HCT116 (cell line): ENCODE results near the gene RAD51D. TPM values are rescaled to one million over a fixed set of nuclear protein-coding genes. Genes with fewer than 3 reads are reported as not detected.
A peak's percentile ranks its signal among the peaks of the same experiment; 100 is the strongest.

ENCODE experiments used
- ATAC-seq: fragments of 200-7000 bp; cut with Tn5 transposase; 2 replicates; pipeline ENCODE4 v1.9.1; 2020; ENCODE audit warnings: mild to moderate bottlenecking, moderate library complexity
- BruUV-seq: library from RNA; stranded (reverse); fragments of 400-500 nt; replicated peaks from 2 replicates; lab custom pipeline; 2021; lab: Mats Ljungman, UMichigan
- CTCF ChIA-PET: fragments of 300-600 bp; sonication (Branson Sonifier 250); formaldehyde crosslinking; loops from one replicate; lab custom pipeline; 2021; ENCODE audit warnings: antibody characterized with exemption; lab: Charles Lee
- POLR2A ChIA-PET: fragments of 300-600, 350-600 bp; sonication (Branson Sonifier 250); formaldehyde crosslinking; loops from one replicate; lab custom pipeline; 2021; ENCODE audit warnings: antibody characterized with exemption; lab: Charles Lee
- RAD21 ChIA-PET, 2 experiments: fragments of 300-600 bp; sonication (Branson Sonifier 250); formaldehyde crosslinking; loops; one replicate each; lab custom pipeline; 2023; ENCODE audit warnings: low total read pairs in 2 of 2; ENCODE audit not compliant: uncharacterized antibody in 2 of 2, unreplicated experiment in 2 of 2, low non-redundant PET in 1 of 2; lab: Charles Lee
- DNase-seq: peaks from one replicate; pipeline ENCODE4 v3.0.0-alpha.2; 2010; ENCODE audit warnings: low read depth, low spot score
- H2AFZ ChIP-seq: fragments of 200-600 bp; shearing (Covaris generic), sonication (generic); 2 replicates; pipeline ENCODE4 v1.6.1; 2017; ENCODE audit warnings: low read depth, mixed run types, mixed read lengths, antibody characterized with exemption, low read length; ENCODE audit not compliant: poor library complexity, severe bottlenecking
- H3K27ac ChIP-seq: 2 replicates; pipeline ENCODE4 v1.5.1; 2012; ENCODE audit warnings: low read depth, low read length
- H3K27me3 ChIP-seq: fragments of 200-600 bp; sonication (generic); 2 replicates; pipeline ENCODE4 v1.6.1; 2016; ENCODE audit warnings: mixed run types, low read length, mixed read lengths; ENCODE audit not compliant: insufficient read depth
- H3K36me3 ChIP-seq, 2 experiments: fragments of 200-500 bp in 1 of 2; fragments of 200-600 bp in 1 of 2; sonication (Bioruptor generic) in 1 of 2; sonication (generic) in 1 of 2; 2 replicates each; pipeline versions ENCODE4 v1.5.1 to v1.6.1; 2014 to 2016; ENCODE audit warnings: low read length in 2 of 2, inconsistent platforms in 1 of 2, mixed read lengths in 1 of 2, mixed run types in 1 of 2; ENCODE audit not compliant: insufficient read depth in 2 of 2, control insufficient read depth in 1 of 2
- H3K4me1 ChIP-seq, 2 experiments: fragments of 200-600 bp in 1 of 2; sonication (generic) in 1 of 2; 2 replicates each; pipeline versions ENCODE4 v1.5.1 to v1.6.1; 2012 to 2017; ENCODE audit warnings: low read length in 2 of 2, inconsistent platforms in 1 of 2, mild to moderate bottlenecking in 1 of 2, mixed read lengths in 1 of 2, mixed run types in 1 of 2, moderate library complexity in 1 of 2; ENCODE audit not compliant: insufficient read depth in 2 of 2, control insufficient read depth in 1 of 2
- H3K4me2 ChIP-seq: fragments of 200-600 bp; sonication (generic); 2 replicates; pipeline ENCODE4 v1.6.1; 2017; ENCODE audit warnings: mixed run types, low read length, mixed read lengths
- H3K4me3 ChIP-seq, 2 experiments: fragments of 200-600 bp in 1 of 2; sonication (generic) in 1 of 2; replicated peaks in 1 of 2; 2 replicates each; pipeline ENCODE4 v1.5.1; 2011 to 2016; ENCODE audit warnings: low read length in 2 of 2, control low read depth in 1 of 2, low read depth in 1 of 2, mild to moderate bottlenecking in 1 of 2, mixed read lengths in 1 of 2, mixed run types in 1 of 2
- H3K79me2 ChIP-seq: fragments of 200-600 bp; sonication (generic); 2 replicates; pipeline ENCODE4 v1.6.1; 2017; ENCODE audit warnings: mild to moderate bottlenecking, mixed run types, low read length, moderate library complexity, mixed read lengths; ENCODE audit not compliant: insufficient read depth
- H3K9ac ChIP-seq: fragments of 200-600 bp; sonication (generic); 2 replicates; pipeline ENCODE4 v1.6.1; 2016; ENCODE audit warnings: low read length, mixed read lengths
- H3K9me2 ChIP-seq: fragments of 200-600 bp; sonication (generic), shearing (Covaris generic); 2 replicates; pipeline ENCODE4 v1.6.1; 2017; ENCODE audit warnings: mixed run types, mild to moderate bottlenecking, moderate library complexity; ENCODE audit not compliant: insufficient read depth
- H3K9me3 ChIP-seq, 2 experiments: fragments of 200-500 bp in 1 of 2; fragments of 200-600 bp in 1 of 2; sonication (Bioruptor generic) in 1 of 2; sonication (generic) in 1 of 2; 2 replicates each; pipeline ENCODE4 v1.6.1; 2014 to 2017; ENCODE audit warnings: low read length in 2 of 2, mixed read lengths in 2 of 2, inconsistent platforms in 1 of 2, low read depth in 1 of 2, mild to moderate bottlenecking in 1 of 2, mixed run types in 1 of 2, moderate library complexity in 1 of 2; ENCODE audit not compliant: control insufficient read depth in 1 of 2, insufficient read depth in 1 of 2
- H4K20me1 ChIP-seq: fragments of 200-600 bp; sonication (generic), shearing (Covaris generic); 2 replicates; pipeline ENCODE4 v1.6.1; 2017; ENCODE audit warnings: mixed run types, mild to moderate bottlenecking, moderate library complexity; ENCODE audit not compliant: insufficient read depth
- CBX3 ChIP-seq: IDR thresholded peaks from 2 replicates; pipeline ENCODE4 v1.6.1; 2012; ENCODE audit warnings: low read depth
- CTCF ChIP-seq, 3 experiments: fragments of 200-600 bp in 1 of 3; sonication (generic) in 1 of 3; IDR thresholded peaks in 2 of 3; conservative IDR thresholded peaks in 1 of 3; 2 replicates each; pipeline ENCODE4 v1.5.1; 2012 to 2017; ENCODE audit warnings: low read depth in 2 of 3, low read length in 2 of 3, antibody characterized with exemption in 1 of 3, borderline replicate concordance in 1 of 3, control low read depth in 1 of 3, mild to moderate bottlenecking in 1 of 3, mixed read lengths in 1 of 3, mixed run types in 1 of 3, moderate library complexity in 1 of 3; ENCODE audit not compliant: insufficient read depth in 1 of 3
- EZH2phosphoT487 ChIP-seq: fragments of 200-600 bp; IDR thresholded peaks from 2 replicates; pipeline ENCODE4 v1.6.1; 2018; ENCODE audit warnings: antibody characterized with exemption, borderline replicate concordance
- JUND ChIP-seq: IDR thresholded peaks from 2 replicates; pipeline ENCODE4 v1.6.1; 2012
- MAX ChIP-seq: IDR thresholded peaks from 2 replicates; pipeline ENCODE4 v1.6.1; 2012
- REST ChIP-seq: IDR thresholded peaks from 2 replicates; pipeline ENCODE4 v1.6.1; 2012; ENCODE audit warnings: low read depth
- SIN3A ChIP-seq: IDR thresholded peaks from 2 replicates; pipeline ENCODE4 v1.6.1; 2012; ENCODE audit warnings: low read depth
- SRF ChIP-seq: IDR thresholded peaks from 2 replicates; pipeline ENCODE4 v1.6.1; 2012; ENCODE audit warnings: low read depth
- TCF7L2 ChIP-seq: IDR thresholded peaks from 2 replicates; pipeline ENCODE4 v1.7.0; 2011; ENCODE audit warnings: borderline replicate concordance, inconsistent platforms; ENCODE audit not compliant: insufficient read depth, insufficient read length; ENCODE audit errors: extremely low read depth
- YY1 ChIP-seq: IDR thresholded peaks from 2 replicates; pipeline ENCODE4 v1.6.1; 2011; ENCODE audit warnings: low read length, low read depth, moderate library complexity, mild to moderate bottlenecking; ENCODE audit not compliant: insufficient replicate concordance; ENCODE audit errors: extremely low read depth
- ZBTB33 ChIP-seq: IDR thresholded peaks from 2 replicates; pipeline ENCODE4 v1.6.1; 2011; ENCODE audit warnings: mild to moderate bottlenecking, low read length, moderate library complexity; ENCODE audit not compliant: insufficient replicate concordance; ENCODE audit errors: extremely low read depth
- ZFX ChIP-seq: fragments of 450-650 bp; IDR thresholded peaks from 2 replicates; pipeline ENCODE4 v1.6.1; 2017
- ZNF274 ChIP-seq: fragments of 200-500 bp; sonication (Bioruptor generic); IDR thresholded peaks from 2 replicates; pipeline ENCODE4 v1.6.1; 2014; ENCODE audit warnings: mild to moderate bottlenecking, low read depth, low read length, inconsistent platforms
- intact Hi-C: fragments of 100-400 bp; cut with micrococcal nuclease; formaldehyde crosslinking; loops from 2 replicates; pipeline ENCODE4 v1.10.0; 2022
- total RNA-seq: library from RNA; stranded (reverse); gene quantifications from one replicate; pipeline ENCODE4 v1.2.1, GENCODE V29; 2021; ENCODE audit not compliant: unreplicated experiment

The RAD51D gene
- total RNA-seq, 1 experiment from 2014 or later = 12.9 TPM

GRCh38 chr17:35081638-35082037 is 38.0 kb downstream of the RAD51D start:
- TF ChIP-seq TCF7L2 (no peak), ZFX (no peak), ZNF274 (no peak), MAX (no peak), SRF (no peak), EZH2phosphoT487 (no peak), YY1 (no peak), SIN3A (no peak), REST (no peak), CBX3 (no peak), ZBTB33 (no peak), JUND (no peak), CTCF (IDR thresholded peaks at IDR 0.05 in 2 of 3, conservative IDR thresholded peaks at IDR 0.05 in 1 of 3; ENCODE audit: borderline replicate concordance in 1 of 3, insufficient read depth in 1 of 3, low read depth in 2 of 3, low read length in 2 of 3) (no peak)
- TF ChIP-seq, all 23 proteins: peak for 0
- H4K20me1 ChIP-seq = no peaks in the 10 kb centered on the region
- H3K4me1 ChIP-seq = peaks cover 55 to 75% of the 10 kb centered on the region in 2 experiments
- H3K9me2 ChIP-seq = no peaks in the 10 kb centered on the region; the same call in 1 of the 2 replicates
- ChIA-PET CTCF (no interaction called here), RAD21 (no interaction called here), POLR2A (interaction anchor here (1.9 to 3.9 kb wide), 2 partner anchors 13 to 18 kb away, joined by 7 to 17 read pairs; partner anchors contain the start of gene RFFL)
- H2AFZ ChIP-seq = no peak overlapping the region
- H3K79me2 ChIP-seq = peaks cover 81% of the 10 kb centered on the region
- H3K36me3 ChIP-seq = no peaks in the 10 kb centered on the region
- BruUV-seq = no TSS peak
- no peak overlapping the region for H3K9ac ChIP-seq
- ATAC-seq = no peak
- peak overlapping the region; percentile 66; the same call in 1 of the 2 replicates for H3K4me2 ChIP-seq
- H3K9me3 ChIP-seq = no peaks in the 10 kb centered on the region
- H3K27me3 ChIP-seq = no peaks in the 10 kb centered on the region
- H3K27ac ChIP-seq = peak overlapping the region; percentile 89; the same call in 1 of the 2 replicates
- no peak for DNase-seq
- H3K4me3 ChIP-seq = no peak overlapping the region
- intact Hi-C loops = no loop called here
